Eye (tissue), 1 donor: ENCODE results near the gene DTNB.
A peak's percentile ranks its signal among the peaks of the same experiment; 100 is the strongest.
"Not testable (repeated sequence)": the region's sequence is repeated elsewhere in the genome, so short reads cannot be mapped to it uniquely, and the experiment has no call there.

Experiments used
- DNase-seq: peaks from one replicate; pipeline ENCODE4 v3.0.0-alpha.2; 2015

Gene DTNB

DNA sequence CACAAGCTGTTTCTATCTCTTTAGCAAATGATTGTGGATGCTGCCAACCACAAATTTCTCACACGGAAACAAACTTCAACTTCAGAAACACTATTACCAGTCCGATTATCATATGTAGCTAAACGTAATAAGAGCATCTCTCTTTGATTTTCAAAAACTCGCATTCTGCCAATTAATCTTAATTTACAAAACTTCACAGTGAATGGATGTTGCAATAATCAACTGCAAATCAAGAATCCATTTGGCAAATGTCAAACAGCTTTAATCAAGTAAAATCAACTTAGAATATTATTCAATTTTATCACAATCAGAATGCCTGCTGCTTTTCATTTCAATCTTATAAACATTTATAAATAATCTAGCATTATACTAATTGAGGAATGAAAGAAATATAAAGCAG, 54.2 kb downstream of the DTNB start:
- DNase-seq: no peak

DNA sequence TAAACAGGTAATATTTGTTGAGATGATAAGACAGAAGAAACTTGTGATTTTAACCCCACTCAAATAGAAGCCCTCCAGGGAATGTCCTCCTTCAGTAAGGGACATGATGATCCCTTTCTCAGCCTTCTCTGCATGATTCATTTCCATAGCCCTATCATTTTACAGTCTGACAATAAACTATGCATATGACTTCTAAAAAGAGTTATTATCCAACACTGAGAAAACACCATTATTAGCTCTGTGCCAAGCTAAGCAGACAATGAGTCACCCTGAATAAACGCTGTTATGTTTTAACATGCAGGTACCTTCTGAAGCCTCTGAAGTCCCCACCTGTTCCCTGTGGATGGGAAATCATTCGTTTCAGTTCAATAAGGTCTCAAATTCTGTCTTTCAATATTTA, 54.7 kb downstream of the DTNB start:
- DNase-seq: no peak

DNA sequence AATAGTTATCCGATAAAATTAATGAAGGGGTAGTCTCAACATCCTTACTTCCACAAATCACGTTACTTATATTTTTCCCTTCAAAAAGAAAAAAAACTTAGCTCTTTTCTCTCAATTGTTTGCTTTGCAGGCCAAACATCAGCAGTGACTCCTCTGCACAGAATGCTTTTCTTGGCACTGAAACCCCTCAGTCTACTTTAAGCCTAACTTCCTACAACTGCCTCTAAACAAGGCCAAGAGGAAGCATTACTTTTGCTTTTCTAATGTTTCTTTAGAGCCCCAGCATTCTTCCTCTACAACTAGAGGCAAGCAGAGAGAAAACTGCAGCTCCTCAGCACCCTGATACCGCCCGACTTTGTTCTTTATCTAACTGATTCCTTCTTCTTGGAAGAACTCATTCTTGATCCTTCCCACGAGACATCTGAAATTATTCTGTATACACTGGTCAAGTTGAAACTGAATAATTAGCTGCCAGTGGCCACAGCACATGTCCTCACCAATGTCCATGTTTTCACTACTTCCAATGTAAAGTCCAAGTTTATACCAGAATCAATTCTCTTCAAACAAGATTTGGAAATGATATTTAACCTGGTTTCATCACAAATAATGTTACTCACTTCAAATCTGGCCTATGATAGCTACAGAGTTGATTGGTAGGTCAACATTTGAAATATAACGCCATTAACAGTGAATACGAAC, 55.3 kb downstream of the DTNB start:
- DNase-seq: peak; percentile 18

- DNase-seq: no peak
Measured at GRCh38 chr2:25615920-25616319, 57.5 kb downstream of the DTNB start.

DNA sequence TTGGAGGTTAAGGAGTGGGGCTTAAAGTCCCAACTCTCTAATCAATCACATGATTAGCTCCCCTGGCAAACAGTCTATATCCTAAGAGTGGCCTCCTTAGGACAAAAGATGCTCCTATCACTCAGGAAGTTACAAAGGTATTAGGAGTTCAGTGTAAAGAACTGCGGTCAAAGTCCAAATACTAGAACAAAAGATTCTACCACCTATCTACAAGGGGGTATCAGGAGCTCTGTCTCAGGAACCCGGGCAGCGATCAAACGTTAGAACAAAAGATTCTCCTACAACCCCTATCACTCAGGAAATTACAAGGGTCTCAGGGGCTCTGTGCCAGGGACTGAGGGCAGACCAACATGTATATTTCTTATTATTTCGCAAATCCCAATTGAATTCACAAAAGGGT, 58.0 kb downstream of the DTNB start:
- no peak for DNase-seq

GRCh38 chr2:25614711-25615110, 58.7 kb downstream of the DTNB start:
- DNase-seq: no peak

- DNase-seq: no peak
Measured at GRCh38 chr2:25608718-25609117, 64.7 kb downstream of the DTNB start.

DNA sequence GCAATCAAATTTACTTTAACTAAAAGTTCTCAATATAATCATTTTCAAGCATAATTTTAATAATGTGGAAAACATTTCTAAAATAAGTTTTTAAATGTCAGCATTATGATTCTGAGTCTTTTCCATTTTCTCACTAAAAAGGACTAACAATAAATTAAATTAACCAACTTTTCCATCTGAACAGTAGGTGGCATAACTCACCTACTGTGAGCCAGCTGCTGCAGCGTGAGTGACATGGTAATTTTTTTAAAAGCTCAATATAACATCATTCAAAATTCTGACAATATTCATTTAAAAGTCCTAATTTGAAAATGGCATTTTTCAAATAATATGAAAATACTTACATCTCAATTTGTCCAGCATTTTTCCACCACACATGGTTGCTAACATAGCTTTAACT, 66.5 kb downstream of the DTNB start:
- peak; percentile 37 for DNase-seq

DNA sequence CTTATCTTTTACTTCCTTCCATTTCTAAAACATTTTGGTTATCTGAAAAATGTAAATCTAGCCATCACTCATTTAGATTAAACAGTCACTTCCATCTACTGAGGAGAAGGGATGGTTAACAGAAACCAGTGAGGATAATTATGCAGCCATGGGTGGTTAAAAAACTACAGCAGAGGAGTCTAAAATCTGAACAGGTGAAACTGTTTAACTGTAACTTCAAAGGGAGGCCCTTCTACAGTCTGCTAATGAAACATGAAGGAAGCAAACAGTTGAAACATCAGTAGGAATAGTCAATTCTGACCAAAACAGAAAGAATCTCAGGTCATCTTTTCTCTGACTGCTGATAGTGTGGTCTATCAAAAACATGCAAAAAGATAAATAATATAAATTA, 71.0 kb downstream of the DTNB start:
- DNase-seq: no peak

- DNase-seq: not testable (repeated sequence)
Measured at GRCh38 chr2:25601711-25602332, 71.6 kb downstream of the DTNB start.

DNA sequence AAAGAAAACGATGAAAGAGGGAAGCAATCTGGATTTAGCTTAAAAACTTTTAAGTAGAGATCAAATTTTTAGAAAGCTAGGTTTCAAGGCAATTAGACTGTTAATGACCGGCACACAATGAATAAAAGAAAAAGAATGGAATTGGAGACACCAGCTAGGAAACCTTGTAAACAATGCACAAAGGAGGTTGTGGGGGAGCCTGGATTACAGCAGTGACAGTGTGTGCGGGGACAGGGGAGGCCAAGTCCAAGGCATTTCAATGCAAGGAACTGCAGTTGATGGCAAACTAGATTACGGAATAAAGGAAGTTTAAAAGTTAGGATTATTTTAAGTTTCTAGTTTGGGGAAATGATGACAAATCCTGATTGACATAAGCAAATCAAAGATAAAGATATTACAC, 74.5 kb downstream of the DTNB start:
- DNase-seq: no peak

DNA sequence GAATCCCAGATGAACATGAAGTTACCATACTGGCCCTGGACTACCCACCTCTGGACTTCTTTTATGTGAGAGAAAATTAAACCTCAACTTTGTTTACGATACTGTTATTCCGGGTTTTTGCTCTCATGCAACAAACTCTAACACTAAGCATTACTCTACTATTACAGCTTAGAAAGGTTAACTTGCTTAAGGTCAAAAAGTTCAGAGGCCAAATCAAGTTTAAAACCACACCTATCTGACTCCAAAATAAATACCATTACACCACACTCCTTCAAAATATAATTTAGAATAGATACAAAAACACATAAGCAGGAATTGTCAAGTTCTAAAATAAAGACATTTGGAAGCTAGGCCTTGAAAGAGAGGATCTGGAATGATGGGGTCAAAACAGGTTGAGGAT, 75.0 kb downstream of the DTNB start:
- DNase-seq: no peak

GRCh38 chr2:25597881-25598280, 75.5 kb downstream of the DTNB start:
- DNase-seq: no peak

GRCh38 chr2:25596516-25597244, 76.7 kb downstream of the DTNB start:
- no peak for DNase-seq

DNA sequence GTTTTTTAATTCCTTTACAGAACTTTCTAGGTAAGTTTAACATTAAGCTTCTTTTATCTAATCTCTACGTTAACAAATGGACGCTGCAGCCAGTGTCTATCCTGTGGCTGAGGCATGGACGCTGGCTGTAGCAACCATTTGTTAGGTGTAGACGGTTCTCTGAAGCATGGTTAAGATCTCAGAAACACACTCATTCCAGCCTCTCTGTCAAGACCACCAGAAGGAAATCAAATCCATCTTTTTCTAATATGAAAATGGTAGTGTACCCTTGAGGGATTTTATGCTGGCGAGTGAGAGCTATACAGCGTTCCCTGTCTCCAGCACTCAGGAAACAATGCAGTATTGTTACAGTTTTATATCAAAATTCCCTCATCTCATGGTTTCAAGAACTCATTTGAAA, 78.0 kb downstream of the DTNB start:
- DNase-seq: no peak

DNA sequence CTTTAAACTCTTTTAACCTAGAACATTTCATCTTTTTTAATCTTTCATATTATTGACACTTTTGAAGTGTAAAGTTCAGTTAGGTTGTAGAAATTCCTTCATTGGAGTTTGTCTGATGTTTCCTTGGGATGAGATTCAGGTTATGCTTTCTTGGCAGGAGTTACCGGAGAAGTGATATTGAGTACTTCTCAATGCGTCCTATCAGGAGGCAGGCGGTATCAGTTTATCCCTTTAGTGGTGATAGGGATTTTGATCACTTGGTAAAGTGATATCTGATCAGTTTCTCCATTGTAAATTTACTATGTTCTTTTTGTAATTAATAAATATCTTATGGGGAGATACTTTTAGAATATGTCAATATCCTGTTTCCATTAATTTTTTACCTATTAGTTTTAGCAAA, 78.4 kb downstream of the DTNB start:
- DNase-seq: no peak

DNA sequence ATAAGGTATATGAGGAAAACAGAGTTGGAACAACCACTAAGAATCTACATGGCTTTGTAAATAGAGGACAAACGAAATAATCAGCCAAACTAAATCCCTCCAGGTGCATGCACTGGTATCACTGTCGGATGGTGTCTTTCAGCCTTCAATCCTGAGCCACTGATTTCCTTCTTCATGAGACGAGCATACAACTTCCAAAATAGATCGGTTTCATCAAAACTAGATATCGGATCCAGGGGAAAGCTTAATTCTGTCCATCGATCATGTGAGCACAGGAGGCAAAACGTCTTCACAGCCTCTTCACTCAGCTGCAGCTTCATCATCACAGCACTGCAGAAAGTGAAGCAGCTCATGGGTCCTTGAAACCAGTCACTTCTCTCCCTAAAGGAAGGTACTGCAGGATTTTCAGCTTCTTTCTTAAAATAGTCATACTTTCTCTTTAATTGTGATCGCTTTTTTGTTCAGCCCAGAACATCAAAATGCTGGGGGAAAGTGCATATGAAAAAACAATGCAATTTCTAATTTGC, 80.5 kb downstream of the DTNB start:
- no peak for DNase-seq

- no peak for DNase-seq
Measured at GRCh38 chr2:25590921-25591505, 82.4 kb downstream of the DTNB start.

DNA sequence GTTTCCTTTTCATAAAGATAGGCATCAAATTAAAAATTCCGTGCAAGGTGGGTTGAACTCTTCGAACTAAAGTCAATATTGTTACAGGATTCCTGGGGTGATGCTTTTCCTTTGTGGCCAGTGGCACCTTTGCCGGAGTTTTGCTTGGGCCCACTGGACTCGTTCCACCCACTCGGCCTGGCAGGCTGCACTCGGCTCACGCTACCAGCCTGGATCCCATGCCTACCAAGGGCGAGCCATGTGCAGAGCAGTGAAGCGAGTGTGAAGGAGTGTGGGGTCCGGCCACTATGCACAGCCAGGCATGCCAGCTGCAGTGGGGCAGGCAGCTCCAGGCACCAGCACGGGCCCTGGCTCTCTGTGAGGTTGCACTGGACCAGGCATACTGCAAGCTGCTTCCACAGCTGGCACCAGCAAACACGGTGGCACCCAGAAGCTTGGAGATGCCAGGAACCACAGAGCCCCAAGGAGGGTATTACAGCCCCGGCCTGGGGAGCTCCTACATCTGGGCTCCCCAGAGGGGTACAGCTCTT, 83.6 kb downstream of the DTNB start:
- DNase-seq: no peak

DNA sequence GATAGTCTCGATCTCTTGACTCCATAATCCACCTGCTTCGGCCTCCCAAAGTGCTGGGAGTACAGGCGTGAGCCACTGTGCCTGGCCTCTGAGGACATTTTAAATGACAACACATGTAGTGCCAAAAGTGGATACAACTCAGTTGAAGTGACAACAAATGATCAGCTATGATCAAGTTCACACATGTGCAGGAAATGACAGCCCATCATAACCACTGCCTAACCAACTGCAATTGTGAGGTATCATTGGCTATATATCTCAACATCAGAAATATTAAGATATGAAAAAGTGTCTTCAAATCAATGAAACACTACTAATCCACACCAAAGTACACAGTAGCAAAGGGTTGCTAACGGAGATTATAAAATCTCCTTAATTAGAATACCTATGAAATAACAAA, 84.8 kb downstream of the DTNB start:
- no peak for DNase-seq

- DNase-seq: peak; percentile 27
Measured at GRCh38 chr2:25587361-25587760, 86.0 kb downstream of the DTNB start.

DNA sequence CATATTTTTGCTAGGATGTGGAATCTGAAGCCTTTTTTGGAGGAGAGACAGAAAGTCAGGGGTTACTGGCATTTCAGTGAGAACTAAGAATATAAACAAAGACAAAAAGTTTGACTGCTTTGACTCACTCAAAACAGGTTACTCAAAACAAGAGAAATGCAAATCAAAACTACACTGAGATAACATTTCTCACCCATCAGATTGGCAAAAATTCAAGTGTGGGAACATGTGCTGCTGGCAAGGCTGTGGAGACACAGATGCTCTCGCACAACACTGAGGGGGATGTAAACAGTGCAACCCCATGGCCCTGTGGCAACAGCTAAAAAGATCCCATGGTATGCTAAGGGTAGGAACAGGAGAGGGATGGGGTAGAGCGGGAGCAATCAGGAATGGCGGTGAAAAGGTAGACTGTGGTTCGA, 86.6 kb downstream of the DTNB start:
- DNase-seq: no peak

- DNase-seq: no peak
Measured at GRCh38 chr2:25585189-25585588, 88.2 kb downstream of the DTNB start.
